CD4-positive, alpha-beta T cell treated with Interleukin-2 at 100 ng/mL for 4 hours (primary cell): ENCODE measurements around the gene MAEA.
"Not testable (repeated sequence)": the region's sequence is repeated elsewhere in the genome, so short reads cannot be mapped to it uniquely, and the experiment has no call there.

Experiments
- DNase-seq: peaks from one replicate; pipeline ENCODE4 v3.0.0-alpha.2; 2020; ENCODE audit warnings: low spot score

Gene MAEA

DNA sequence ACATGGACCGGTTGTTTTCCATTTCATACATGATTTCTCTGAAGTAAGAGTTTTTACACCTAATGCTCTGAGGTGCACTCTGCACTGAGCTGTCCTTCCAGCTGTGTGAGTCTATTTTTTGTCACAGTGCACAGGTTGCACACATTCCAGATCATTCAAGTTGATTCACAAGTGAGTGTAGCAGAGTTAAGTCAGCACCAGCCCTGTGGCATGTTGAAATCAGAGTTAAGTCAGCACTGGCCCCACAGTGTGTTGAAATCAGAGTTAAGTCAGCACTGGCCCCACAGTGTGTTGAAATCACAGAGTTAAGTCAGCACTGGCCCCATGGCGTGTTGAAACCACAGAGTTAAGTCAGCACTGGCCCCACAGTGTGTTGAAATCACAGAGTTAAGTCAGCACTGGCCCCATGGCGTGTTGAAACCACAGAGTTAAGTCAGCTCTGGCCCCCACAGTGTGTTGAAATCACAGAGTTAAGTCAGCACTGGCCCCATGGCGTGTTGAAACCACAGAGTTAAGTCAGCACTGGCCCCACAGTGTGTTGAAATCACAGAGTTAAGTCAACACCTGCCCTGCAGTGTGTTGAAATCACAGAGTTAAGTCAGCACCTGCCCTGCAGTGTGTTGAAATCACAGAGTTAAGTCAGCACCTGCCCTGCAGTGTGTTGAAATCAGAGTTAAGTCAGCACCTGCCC, 45.6 kb downstream of the MAEA start:
- not testable (repeated sequence) for DNase-seq

DNA sequence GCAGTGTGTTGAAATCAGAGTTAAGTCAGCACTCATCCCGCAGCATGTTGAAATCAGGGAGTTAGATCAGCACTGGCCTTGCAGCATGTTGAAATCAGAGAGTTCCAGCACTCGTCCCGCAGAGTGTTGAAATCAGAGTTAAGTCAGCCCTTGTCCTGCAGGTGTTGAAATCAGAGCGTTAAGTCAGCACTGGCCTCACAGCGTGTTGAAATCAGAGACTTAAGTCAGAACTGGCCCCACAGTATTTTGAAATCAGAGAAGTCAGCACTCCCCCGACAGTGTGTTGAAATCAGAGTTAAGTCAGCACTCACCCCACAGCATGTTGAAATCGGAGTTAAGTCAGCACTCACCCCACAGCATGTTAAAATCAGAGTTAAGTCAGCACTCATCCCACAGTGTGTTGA, 46.4 kb downstream of the MAEA start:
- DNase-seq: no peak

- DNase-seq: peak; percentile 54
Observed at GRCh38 chr4:1337376-1337831, 47.7 kb downstream of the MAEA start.

DNA sequence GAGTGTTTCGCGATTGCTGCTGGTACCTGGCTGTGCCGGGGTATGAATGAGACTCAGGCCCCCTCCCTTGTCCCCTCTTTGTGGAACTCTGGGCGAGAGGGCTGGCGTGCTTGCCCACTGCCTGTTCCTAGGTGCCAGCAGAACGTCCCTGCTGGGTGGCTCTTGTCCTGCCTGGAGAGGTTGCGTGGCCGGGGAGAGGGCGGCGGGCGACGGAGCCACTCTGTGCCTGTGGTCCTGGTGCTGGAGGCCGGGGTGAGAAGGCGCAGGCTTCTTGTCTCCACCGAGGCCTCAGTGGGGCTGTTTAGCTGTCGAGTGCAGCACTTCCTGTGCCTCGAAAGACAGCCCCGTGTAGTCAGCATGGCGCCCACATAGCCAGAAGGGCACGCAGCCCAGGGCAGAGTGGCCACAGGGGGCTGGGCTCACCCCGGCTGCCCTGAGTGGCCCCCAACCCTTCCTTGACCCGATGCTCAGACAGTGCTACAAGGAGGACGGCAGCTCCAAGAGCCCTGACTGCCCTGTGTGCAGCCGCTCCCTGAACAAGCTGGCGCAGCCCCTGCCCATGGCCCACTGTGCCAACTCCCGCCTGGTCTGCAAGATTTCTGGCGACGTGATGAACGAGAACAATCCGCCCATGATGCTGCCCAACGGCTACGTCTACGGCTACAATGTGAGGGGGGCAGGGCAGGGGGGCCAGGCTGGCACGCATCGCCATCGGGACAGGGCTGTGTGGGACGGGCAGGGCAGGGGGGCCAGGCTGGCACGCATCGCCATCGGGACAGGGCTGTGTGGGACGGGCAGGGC, 48.5 kb downstream of the MAEA start:
- no peak for DNase-seq

GRCh38 chr4:1338752-1339414, 49.2 kb downstream of the MAEA start:
- DNase-seq: no peak

DNA sequence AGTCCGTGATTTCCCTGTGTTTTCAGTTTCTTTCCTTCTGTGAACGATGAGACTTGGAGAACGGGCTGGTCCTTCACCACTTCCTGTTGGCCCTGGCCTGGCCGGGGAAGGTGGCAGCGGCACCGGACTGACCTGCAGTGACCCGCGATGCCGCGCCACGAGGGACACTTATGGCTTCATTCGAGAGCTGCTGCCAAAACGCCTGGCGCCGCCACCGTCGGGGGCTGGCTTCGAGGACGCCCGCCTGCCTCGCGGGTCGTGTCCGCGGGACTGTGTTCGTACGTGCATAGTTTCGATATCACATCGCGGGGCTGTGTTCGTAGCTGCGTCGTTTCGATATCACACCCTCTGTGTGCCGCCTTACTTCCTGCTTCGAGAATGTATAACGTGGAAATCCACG, 49.8 kb downstream of the MAEA start:
- DNase-seq: no peak

DNA sequence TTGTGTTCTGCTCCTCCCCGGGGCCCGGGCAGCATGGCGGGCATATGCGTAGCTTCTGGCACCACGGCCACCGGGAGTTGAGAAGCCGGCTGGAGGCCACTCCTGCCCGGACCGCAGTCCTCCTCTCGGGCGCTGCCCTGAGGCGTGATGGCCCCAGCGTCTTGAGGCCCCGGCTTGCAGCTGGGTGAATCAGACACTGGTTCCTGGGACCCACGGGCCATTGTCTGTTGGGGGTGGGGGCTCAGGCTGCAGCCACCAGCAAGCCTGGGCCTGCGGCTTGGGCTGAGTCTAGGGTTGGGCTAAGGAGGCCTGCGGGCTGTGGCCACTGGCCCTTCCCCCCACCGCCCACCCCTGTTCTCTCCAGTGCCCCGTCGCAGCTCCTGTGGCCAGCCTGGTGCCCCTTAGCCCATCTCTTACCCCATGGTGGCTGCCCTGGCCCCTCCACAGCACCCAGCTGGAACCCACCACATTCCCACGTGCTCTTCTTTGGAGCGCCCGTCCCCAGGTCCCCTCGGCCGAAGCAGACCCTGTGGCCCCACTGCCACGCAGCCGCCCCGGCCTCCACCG, 50.6 kb downstream of the MAEA start:
- no peak for DNase-seq

- DNase-seq: no peak
Observed at GRCh38 chr4:1340861-1341260, 51.2 kb downstream of the MAEA start.

GRCh38 chr4:1342003-1342402, 52.3 kb downstream of the MAEA start:
- no peak for DNase-seq

- no peak for DNase-seq
Observed at GRCh38 chr4:1344696-1345095, 55.0 kb downstream of the MAEA start.

- peak; percentile 59 for DNase-seq
Observed at GRCh38 chr4:1345903-1346780, 56.5 kb downstream of the MAEA start.

DNA sequence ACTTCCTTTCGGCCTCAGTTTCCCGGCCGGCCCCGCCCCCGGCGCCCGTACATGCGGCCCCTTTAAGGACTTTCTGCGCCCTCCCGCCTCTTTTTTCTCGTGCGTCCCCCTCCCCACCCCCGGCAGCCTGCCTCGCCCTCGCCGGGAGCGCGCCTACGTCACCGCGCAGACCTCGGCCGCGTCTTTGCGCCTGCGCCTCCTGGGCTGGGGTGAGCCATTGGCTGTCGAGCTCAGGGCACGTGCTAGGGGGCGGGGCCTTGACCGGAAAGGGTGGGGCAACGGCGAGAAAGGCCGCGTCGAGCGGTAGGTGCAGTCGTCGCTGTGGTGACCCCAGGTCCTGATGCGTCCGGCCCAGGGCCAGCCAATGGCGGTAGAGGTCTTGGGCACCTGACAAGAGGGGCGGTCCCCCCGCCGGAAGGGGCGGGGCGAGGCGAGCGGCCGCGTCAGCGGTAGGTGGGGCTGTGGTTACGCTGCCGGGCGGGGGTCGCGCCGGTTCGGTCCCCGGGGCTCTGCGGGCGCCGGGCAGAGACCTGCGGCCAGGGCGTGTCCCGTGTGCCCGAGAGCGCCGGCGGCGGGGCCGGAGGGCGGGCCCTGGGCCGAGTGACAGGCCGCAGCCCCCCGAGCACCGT, 57.2 kb downstream of the MAEA start, which contains the start of gene UVSSA:
UVSSA (plus strand) TSS at position 428 of the 629 bp plus-strand sequence. CDS start 884 bp downstream, outside the sequence.
- DNase-seq: peak; percentile 100

- DNase-seq: peak; percentile 27
Observed at GRCh38 chr4:1347410-1347864, 57.7 kb downstream of the MAEA start.

DNA sequence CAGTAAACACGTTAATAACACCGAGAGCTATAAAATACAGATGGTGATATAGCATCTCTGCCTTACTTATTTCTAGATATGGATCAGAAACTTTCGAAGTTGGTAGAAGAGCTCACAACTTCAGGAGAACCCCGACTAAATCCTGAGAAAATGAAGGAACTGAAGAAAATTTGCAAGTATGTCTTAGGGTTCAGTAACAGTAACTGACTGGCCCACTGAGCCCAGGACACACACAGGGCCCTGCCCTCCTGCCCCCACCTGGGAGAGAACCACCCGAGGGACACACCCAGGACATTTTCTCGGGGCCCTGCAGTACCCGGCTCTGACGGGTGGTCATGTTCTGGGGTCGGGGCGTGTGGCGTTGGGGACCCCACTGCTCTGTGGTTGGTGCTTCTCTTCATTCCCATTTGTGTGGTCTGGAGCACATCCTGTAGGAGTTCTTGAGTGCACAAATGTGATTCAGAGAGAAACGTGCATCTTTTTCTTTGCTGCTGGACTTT, 58.4 kb downstream of the MAEA start:
- DNase-seq: no peak

DNA sequence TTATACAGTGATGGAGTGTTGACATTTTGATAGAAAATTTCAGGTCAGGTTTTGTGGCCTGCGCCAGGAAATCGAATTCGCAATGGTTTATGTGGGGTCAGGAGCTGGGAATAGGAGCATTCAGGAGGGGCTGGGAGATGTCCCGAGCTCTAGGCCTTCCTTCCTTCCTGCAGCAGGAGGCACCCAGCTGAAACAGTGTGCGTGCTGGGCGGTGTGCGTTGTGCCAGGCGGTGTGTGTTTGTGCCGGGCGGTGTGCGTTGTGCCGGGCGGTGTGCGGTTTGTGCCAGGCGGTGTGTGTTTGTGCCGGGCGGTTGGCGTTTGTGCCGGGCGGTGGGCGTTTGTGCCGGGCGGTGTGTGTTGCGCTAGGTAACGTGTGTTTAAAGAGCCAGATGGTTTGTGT, 59.1 kb downstream of the MAEA start:
- no peak for DNase-seq

- no peak for DNase-seq
Observed at GRCh38 chr4:1349359-1350168, 59.9 kb downstream of the MAEA start.

- DNase-seq: no peak
Observed at GRCh38 chr4:1350169-1350520, 60.5 kb downstream of the MAEA start.

DNA sequence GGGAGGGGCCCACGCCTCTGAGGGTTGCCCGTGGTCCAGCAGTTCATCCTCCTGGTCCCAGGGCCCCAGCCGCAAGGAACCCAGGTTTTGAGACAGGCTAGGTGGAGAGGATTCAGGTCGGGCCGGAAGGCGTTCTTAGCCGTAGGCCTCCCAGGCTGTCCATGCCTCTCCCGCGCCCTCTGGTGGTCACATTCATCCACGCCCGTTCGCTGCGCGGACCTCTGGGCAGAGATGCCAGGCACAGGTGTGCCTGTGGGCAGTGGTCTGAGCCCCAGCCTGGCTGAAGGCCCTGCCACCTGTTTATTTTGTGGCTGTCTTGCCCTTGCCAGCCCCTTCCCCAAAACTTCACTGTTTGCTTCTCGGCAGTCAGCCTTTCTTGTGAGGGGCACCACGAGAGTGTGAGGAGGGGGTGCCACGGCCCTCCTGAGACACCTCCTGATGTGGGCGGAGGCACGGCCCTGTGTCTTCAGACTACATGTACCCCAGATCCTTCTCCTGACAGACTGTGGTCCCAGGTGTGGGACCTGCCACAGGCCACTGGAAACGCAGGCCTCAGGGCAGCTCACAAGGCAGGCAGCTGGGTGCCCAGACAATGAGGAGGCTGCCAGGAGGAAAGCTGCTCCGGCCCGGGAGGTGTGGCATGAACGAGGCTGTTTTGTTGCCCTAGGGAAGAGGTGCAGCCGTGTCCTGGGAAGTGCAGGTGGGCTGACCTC, 62.3 kb downstream of the MAEA start:
- peak; percentile 89 for DNase-seq

DNA sequence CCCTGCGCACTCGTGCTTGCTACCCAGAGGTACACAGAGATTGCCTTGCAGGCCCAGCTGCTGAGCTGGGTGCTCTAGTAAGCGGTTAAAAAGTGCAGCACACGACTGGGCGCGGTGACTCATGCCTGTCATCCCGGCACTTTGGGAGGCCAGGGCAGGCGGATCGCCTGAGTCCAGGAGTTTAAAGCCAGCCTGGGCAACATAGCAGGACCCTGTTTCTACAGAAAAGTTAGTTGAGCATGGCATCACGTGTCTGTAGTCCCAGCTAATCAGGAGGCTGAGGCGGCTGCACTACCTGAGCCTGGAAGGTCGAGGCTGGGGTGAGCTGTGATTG, 62.8 kb downstream of the MAEA start:
- DNase-seq: no peak
